HEK293 (cell line): ENCODE data around the gene VAMP5.

Experiments used
- CTCF ChIA-PET: fragments of 350-600 bp; formaldehyde crosslinking; extraction: SDS; loops from one replicate; lab custom pipeline; 2021; ENCODE audit warnings: antibody characterized with exemption; lab: Yijun Ruan, JAX
- POLR2A ChIA-PET: fragments of 300-600 bp; formaldehyde crosslinking; extraction: SDS; loops from one replicate; lab custom pipeline; 2020; ENCODE audit warnings: antibody characterized with exemption, inconsistent platforms; lab: Yijun Ruan, JAX
- H3K27ac ChIP-seq: fragments of 200-500 bp; sonication (Bioruptor generic); 2 replicates; pipeline ENCODE4 v1.5.1; 2014; ENCODE audit warnings: low read depth, low read length, control low read depth, inconsistent platforms; ENCODE audit errors: extremely low read depth
- H3K36me3 ChIP-seq, 2 experiments: fragments of 200-500 bp in 1 of 2; sonication (Bioruptor generic) in 1 of 2; 1 replicate in 1 of 2; 2 replicates in 1 of 2; pipeline ENCODE4 v1.5.1; 2014 to 2017; ENCODE audit warnings: inconsistent platforms in 2 of 2, low read length in 2 of 2; ENCODE audit not compliant: control insufficient read depth in 2 of 2, insufficient read depth in 1 of 2
- H3K4me1 ChIP-seq: fragments of 200-500 bp; sonication (Bioruptor generic); 2 replicates; pipeline ENCODE4 v1.5.1; 2014; ENCODE audit warnings: mild to moderate bottlenecking, low read length, inconsistent platforms; ENCODE audit not compliant: control insufficient read depth, insufficient read depth
- H3K4me3 ChIP-seq: 2 replicates; pipeline ENCODE4 v1.5.1; 2011; ENCODE audit warnings: low read depth, mild to moderate bottlenecking, control low read depth, low read length, moderate library complexity
- H3K9me3 ChIP-seq: fragments of 200-500 bp; sonication (Bioruptor generic); 2 replicates; pipeline ENCODE4 v1.5.1; 2014; ENCODE audit warnings: low read depth, low read length, inconsistent platforms; ENCODE audit not compliant: control insufficient read depth, insufficient read depth
- BCL11A ChIP-seq: fragments of 450-650 bp; formaldehyde crosslinking; IDR thresholded peaks from 2 replicates; pipeline ENCODE4 v1.5.1; 2016; ENCODE audit warnings: low read depth, missing biosample characterization, missing genetic modification characterization
- IKZF3 ChIP-seq: fragments of 450-650 bp; IDR thresholded peaks from 2 replicates; pipeline ENCODE4 v1.5.0; 2018; ENCODE audit warnings: missing biosample characterization, mild to moderate bottlenecking, missing genetic modification characterization, moderate library complexity
- KLF1 ChIP-seq: fragments of 450-650 bp; formaldehyde crosslinking; IDR thresholded peaks from 2 replicates; pipeline ENCODE4 v1.5.1; 2016; ENCODE audit warnings: missing biosample characterization, missing genetic modification characterization
- OSR2 ChIP-seq: fragments of 450-650 bp; formaldehyde crosslinking; IDR thresholded peaks from 2 replicates; pipeline ENCODE4 v1.5.1; 2016; ENCODE audit warnings: missing biosample characterization, missing genetic modification characterization
- RBAK ChIP-seq: fragments of 450-650 bp; formaldehyde crosslinking; IDR thresholded peaks from 2 replicates; pipeline ENCODE4 v1.5.1; 2016; ENCODE audit warnings: missing biosample characterization, missing genetic modification characterization
- TCF7L2 ChIP-seq: IDR thresholded peaks from 2 replicates; pipeline ENCODE4 v1.6.1; 2011; ENCODE audit warnings: low read depth, mild to moderate bottlenecking, inconsistent platforms, low read length, moderate library complexity, borderline replicate concordance
- TRIM28 ChIP-seq: IDR thresholded peaks from 2 replicates; pipeline ENCODE4 v1.6.1; 2011; ENCODE audit warnings: low read length, control low read depth, borderline replicate concordance
- ZIC2 ChIP-seq: fragments of 450-650 bp; formaldehyde crosslinking; IDR thresholded peaks from 2 replicates; pipeline ENCODE4 v1.5.1; 2016; ENCODE audit warnings: missing biosample characterization, missing genetic modification characterization
- ZNF19 ChIP-seq: fragments of 450-650 bp; formaldehyde crosslinking; IDR thresholded peaks from 2 replicates; pipeline ENCODE4; 2016; ENCODE audit warnings: missing biosample characterization, missing genetic modification characterization, low read depth
- ZNF221 ChIP-seq: fragments of 450-650 bp; formaldehyde crosslinking; IDR thresholded peaks from 2 replicates; pipeline ENCODE4 v1.5.1; 2017; ENCODE audit warnings: missing biosample characterization, missing genetic modification characterization, borderline replicate concordance
- ZNF311 ChIP-seq: fragments of 450-650 bp; formaldehyde crosslinking; IDR thresholded peaks from 2 replicates; pipeline ENCODE4 v1.5.1; 2017; ENCODE audit warnings: missing biosample characterization, missing genetic modification characterization, borderline replicate concordance
- ZNF391 ChIP-seq: fragments of 450-650 bp; formaldehyde crosslinking; IDR thresholded peaks from 2 replicates; pipeline ENCODE4 v1.5.1; 2016; ENCODE audit warnings: low read depth, missing biosample characterization, missing genetic modification characterization, borderline replicate concordance
- ZNF416 ChIP-seq: fragments of 450-650 bp; formaldehyde crosslinking; IDR thresholded peaks from 2 replicates; pipeline ENCODE4 v1.5.1; 2016; ENCODE audit warnings: missing biosample characterization, missing genetic modification characterization
- ZNF423 ChIP-seq: fragments of 450-650 bp; formaldehyde crosslinking; IDR thresholded peaks from 2 replicates; pipeline ENCODE4 v1.5.1; 2016; ENCODE audit warnings: missing biosample characterization, missing genetic modification characterization
- ZNF514 ChIP-seq: fragments of 450-650 bp; formaldehyde crosslinking; IDR thresholded peaks from 2 replicates; pipeline ENCODE4 v1.5.1; 2016; ENCODE audit warnings: missing biosample characterization, missing genetic modification characterization
- ZNF623 ChIP-seq: fragments of 450-650 bp; formaldehyde crosslinking; IDR thresholded peaks from 2 replicates; pipeline ENCODE4 v1.5.1; 2016; ENCODE audit warnings: missing biosample characterization, missing genetic modification characterization
- ZNF624 ChIP-seq: fragments of 450-650 bp; formaldehyde crosslinking; IDR thresholded peaks from 2 replicates; pipeline ENCODE4 v1.5.1; 2017; ENCODE audit warnings: missing biosample characterization, missing genetic modification characterization
- TF ChIP-seq, protein P1 (sequence below): fragments of 450-650 bp; formaldehyde crosslinking; IDR thresholded peaks from 2 replicates; pipeline ENCODE4 v1.5.1; 2017; ENCODE audit warnings: missing biosample characterization, missing genetic modification characterization
- TF ChIP-seq, protein P2 (sequence below): fragments of 450-650 bp; formaldehyde crosslinking; IDR thresholded peaks from 2 replicates; pipeline ENCODE4 v1.5.1; 2016; ENCODE audit warnings: missing biosample characterization, missing genetic modification characterization
- TF ChIP-seq, protein P3 (sequence below): fragments of 450-650 bp; formaldehyde crosslinking; IDR thresholded peaks from 2 replicates; pipeline ENCODE4 v1.5.1; 2016; ENCODE audit warnings: missing biosample characterization, missing genetic modification characterization
- TF ChIP-seq, protein P4 (sequence below): fragments of 450-650 bp; formaldehyde crosslinking; IDR thresholded peaks from 2 replicates; pipeline ENCODE4 v1.5.1; 2017; ENCODE audit warnings: missing biosample characterization, missing genetic modification characterization

Gene VAMP5

DNA sequence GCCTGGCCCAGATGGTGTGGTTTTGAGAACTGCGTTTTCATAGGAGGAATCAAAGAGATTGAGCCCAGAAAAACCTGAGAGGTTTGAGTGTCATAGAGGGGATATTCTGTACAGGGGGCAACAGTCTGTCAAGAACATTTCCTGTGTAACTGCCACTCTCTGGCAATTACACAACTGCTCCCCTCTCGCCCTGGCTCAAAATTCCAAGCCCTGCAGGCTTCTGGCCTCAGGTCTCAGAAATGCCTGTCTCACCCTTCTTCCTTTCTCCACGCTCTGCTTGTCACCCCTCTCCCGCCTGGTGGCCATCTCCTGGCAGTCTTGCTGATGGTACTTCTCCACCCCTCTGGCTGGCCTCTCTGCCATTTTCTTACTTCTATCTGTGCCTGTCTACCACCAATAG, 4.0 kb downstream of the VAMP5 start (continued):
- TF ChIP-seq, protein P1, sequence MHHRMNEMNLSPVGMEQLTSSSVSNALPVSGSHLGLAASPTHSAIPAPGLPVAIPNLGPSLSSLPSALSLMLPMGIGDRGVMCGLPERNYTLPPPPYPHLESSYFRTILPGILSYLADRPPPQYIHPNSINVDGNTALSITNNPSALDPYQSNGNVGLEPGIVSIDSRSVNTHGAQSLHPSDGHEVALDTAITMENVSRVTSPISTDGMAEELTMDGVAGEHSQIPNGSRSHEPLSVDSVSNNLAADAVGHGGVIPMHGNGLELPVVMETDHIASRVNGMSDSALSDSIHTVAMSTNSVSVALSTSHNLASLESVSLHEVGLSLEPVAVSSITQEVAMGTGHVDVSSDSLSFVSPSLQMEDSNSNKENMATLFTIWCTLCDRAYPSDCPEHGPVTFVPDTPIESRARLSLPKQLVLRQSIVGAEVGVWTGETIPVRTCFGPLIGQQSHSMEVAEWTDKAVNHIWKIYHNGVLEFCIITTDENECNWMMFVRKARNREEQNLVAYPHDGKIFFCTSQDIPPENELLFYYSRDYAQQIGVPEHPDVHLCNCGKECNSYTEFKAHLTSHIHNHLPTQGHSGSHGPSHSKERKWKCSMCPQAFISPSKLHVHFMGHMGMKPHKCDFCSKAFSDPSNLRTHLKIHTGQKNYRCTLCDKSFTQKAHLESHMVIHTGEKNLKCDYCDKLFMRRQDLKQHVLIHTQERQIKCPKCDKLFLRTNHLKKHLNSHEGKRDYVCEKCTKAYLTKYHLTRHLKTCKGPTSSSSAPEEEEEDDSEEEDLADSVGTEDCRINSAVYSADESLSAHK (tag by site-specific recombination): no peak
- TF ChIP-seq ZNF391 (tag by site-specific recombination): no peak
- TF ChIP-seq, protein P2, sequence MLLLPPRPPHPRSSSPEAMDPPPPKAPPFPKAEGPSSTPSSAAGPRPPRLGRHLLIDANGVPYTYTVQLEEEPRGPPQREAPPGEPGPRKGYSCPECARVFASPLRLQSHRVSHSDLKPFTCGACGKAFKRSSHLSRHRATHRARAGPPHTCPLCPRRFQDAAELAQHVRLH (tag by site-specific recombination): no peak
- TF ChIP-seq, protein P3, sequence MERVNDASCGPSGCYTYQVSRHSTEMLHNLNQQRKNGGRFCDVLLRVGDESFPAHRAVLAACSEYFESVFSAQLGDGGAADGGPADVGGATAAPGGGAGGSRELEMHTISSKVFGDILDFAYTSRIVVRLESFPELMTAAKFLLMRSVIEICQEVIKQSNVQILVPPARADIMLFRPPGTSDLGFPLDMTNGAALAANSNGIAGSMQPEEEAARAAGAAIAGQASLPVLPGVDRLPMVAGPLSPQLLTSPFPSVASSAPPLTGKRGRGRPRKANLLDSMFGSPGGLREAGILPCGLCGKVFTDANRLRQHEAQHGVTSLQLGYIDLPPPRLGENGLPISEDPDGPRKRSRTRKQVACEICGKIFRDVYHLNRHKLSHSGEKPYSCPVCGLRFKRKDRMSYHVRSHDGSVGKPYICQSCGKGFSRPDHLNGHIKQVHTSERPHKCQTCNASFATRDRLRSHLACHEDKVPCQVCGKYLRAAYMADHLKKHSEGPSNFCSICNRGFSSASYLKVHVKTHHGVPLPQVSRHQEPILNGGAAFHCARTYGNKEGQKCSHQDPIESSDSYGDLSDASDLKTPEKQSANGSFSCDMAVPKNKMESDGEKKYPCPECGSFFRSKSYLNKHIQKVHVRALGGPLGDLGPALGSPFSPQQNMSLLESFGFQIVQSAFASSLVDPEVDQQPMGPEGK: no peak
- no peak for TF ChIP-seq ZNF19 (tag by site-specific recombination)
- TF ChIP-seq IKZF3 (tag by site-specific recombination): no peak
- no peak for TF ChIP-seq ZNF423 (tag by site-specific recombination)
- no peak for TF ChIP-seq ZNF416

DNA sequence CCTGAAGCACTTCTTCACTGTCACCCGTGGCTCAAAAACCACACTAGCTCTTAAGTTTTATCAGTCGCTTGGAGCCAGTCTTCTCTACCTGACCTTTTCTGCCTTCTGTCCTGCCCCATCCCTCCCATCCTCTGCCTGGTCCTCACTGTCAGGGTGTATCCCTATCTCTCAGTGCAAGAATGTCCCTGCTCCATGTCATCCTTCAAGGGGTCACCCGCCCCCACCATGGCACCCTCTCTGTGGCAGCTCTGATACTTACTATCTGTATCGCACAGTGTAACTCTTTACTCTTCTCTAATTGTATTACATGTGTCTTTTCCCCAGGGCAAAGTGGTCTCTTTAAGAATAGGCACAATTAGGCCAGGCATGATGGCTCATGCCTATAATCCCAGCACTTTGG, 4.4 kb downstream of the VAMP5 start:
- Histone ChIP-seq H3K9me3 (no peaks in the 10 kb centered on the region), H3K4me3 (no peak overlapping the region), H3K27ac (no peak overlapping the region), H3K36me3 (peaks cover 0 to 1% of the 10 kb centered on the region in 2 experiments; a peak in 1 of 3 replicates), H3K4me1 (no peaks in the 10 kb centered on the region)
- no peak for TF ChIP-seq KLF1
- TF ChIP-seq ZNF623 (tag by site-specific recombination): no peak
- TF ChIP-seq BCL11A (tag by site-specific recombination): no peak
- TF ChIP-seq TRIM28: no peak
- TF ChIP-seq, protein P2 (tag by site-specific recombination): no peak
- TF ChIP-seq TCF7L2: no peak
- TF ChIP-seq ZNF624 (tag by site-specific recombination): no peak
- no peak for TF ChIP-seq RBAK (tag by site-specific recombination)
- TF ChIP-seq ZNF311 (tag by site-specific recombination): no peak
- no peak for TF ChIP-seq ZNF19 (tag by site-specific recombination)
- no peak for TF ChIP-seq ZNF514
- TF ChIP-seq ZIC2 (tag by site-specific recombination): no peak
- no peak for TF ChIP-seq ZNF221 (tag by site-specific recombination)
- TF ChIP-seq, protein P4, sequence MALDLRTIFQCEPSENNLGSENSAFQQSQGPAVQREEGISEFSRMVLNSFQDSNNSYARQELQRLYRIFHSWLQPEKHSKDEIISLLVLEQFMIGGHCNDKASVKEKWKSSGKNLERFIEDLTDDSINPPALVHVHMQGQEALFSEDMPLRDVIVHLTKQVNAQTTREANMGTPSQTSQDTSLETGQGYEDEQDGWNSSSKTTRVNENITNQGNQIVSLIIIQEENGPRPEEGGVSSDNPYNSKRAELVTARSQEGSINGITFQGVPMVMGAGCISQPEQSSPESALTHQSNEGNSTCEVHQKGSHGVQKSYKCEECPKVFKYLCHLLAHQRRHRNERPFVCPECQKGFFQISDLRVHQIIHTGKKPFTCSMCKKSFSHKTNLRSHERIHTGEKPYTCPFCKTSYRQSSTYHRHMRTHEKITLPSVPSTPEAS (tag by site-specific recombination): no peak
- TF ChIP-seq OSR2 (tag by site-specific recombination): no peak
- ChIA-PET CTCF (interaction anchor here (0.9 kb wide), 1 partner anchor 194 kb away, joined by 4 read pairs; no protein-coding TSS in a partner anchor), POLR2A (interaction anchor here (1.2 to 1.7 kb wide), 2 partner anchors 10 to 26 kb away, joined by 3 to 11 read pairs; partner anchors contain the start of gene VAMP8)
